HK-2 (cell line): Measurements from ENCODE around the gene DND1.
"Not testable (repeated sequence)": the region's sequence is repeated elsewhere in the genome, so short reads cannot be mapped to it uniquely, and the experiment has no call there.

Experiments
- DNase-seq: peaks from one replicate; pipeline ENCODE4 v3.0.0-alpha.2; 2018; ENCODE audit not compliant: unreplicated experiment

DND1 gene

GRCh38 chr5:140672455-140673186 lies 755 bp downstream of the DND1 start:
- no peak for DNase-seq

- DNase-seq = no peak
These were observed 1.8 kb downstream of the DND1 start for GRCh38 chr5:140671472-140672125.

GRCh38 chr5:140671035-140671434 lies 2.3 kb downstream of the DND1 start:
- DNase-seq = not testable (repeated sequence)

- DNase-seq = peak; percentile 88
These were observed 8.8 kb downstream of the DND1 start, which contains the start of gene WDR55 for GRCh38 chr5:140664359-140665119. TSS of gene WDR55 (plus strand) at chr5:140664904. CDS start at chr5:140664913, 9 bp downstream.

- DNase-seq = no peak
These were observed 9.4 kb downstream of the DND1 start for GRCh38 chr5:140664030-140664358.

- not testable (repeated sequence) for DNase-seq
These were observed 13.0 kb downstream of the DND1 start for GRCh38 chr5:140660371-140660770.

GRCh38 chr5:140658870-140659269 lies 14.5 kb downstream of the DND1 start:
- no peak for DNase-seq

- no peak for DNase-seq
These were observed 26.3 kb downstream of the DND1 start for GRCh38 chr5:140647042-140647419.

GRCh38 chr5:140642718-140643117 lies 30.7 kb downstream of the DND1 start:
- DNase-seq = no peak

- no peak for DNase-seq
These were observed 31.7 kb downstream of the DND1 start for GRCh38 chr5:140641716-140642115.

GRCh38 chr5:140639148-140639981 lies 34.0 kb downstream of the DND1 start, which contains the start of gene TMCO6:
TSS of gene TMCO6 (plus strand) at chr5:140639451. CDS start at chr5:140639528, 77 bp downstream.
- peak; percentile 90 for DNase-seq

- not testable (repeated sequence) for DNase-seq
These were observed 34.6 kb downstream of the DND1 start for GRCh38 chr5:140638898-140639147.

- no peak for DNase-seq
These were observed 35.8 kb downstream of the DND1 start for GRCh38 chr5:140637371-140638100.

GRCh38 chr5:140635291-140636257 lies 37.8 kb downstream of the DND1 start:
- no peak for DNase-seq

GRCh38 chr5:140634103-140634502 lies 39.3 kb downstream of the DND1 start:
- no peak for DNase-seq

- DNase-seq = no peak
These were observed 39.9 kb downstream of the DND1 start for GRCh38 chr5:140633501-140633900.

- peak; percentile 45 for DNase-seq
These were observed 40.3 kb downstream of the DND1 start, which contains the start of gene CD14 for GRCh38 chr5:140633021-140633471. TSS of gene CD14 (minus strand) at chr5:140633175. CDS start at chr5:140633071, 104 bp downstream.

GRCh38 chr5:140632366-140633020 lies 40.9 kb downstream of the DND1 start:
- DNase-seq = no peak

GRCh38 chr5:140631831-140632365 lies 41.5 kb downstream of the DND1 start:
- DNase-seq = no peak
